ENCODE results near the gene MARCHF3.

Gene MARCHF3

DNA sequence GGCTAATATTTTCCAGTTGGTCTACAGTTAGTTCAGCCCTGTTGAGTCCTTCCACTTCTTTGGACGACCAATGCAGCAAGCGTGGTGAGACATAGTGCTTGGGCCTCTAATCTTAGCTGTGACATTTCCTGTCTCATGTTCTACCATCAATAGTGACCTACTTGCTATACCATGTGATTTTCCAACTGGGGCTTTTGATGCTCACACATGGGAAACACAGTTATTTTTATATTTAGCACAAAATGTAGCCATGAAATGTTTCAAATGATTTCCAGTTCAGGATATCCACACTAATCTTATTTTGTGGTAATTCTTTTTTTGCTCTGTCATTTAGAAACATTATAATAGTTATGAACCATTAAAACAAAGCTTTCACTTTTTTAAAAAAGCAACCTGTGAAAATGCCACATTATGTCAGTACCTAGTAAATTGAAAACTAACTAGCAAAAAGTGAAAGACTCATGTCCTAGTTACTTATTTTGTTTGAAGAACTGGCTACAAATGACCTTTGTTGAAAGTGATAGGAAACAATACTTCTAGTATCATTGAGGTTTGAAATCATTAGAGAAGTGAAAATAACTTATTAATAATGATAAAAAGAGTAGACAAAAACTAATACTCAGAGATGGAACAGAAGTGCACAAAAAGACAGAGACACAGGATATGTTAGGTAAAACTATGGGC is 18.3 kb downstream of the MARCHF3 start:
- no peak overlapping the region for H2BK5ac ChIP-seq (ENCODE audit: low read depth, low read length, poor library complexity)
- WGBS (ENCODE audit: extremely low coverage, insufficient coverage, insufficient read length) = no CpG with 5 or more reads among the region's 2 CpGs
- no peaks in the 10 kb centered on the region for H3K79me2 ChIP-seq (ENCODE audit: control insufficient read depth, insufficient read depth, low read length, poor library complexity)

DNA sequence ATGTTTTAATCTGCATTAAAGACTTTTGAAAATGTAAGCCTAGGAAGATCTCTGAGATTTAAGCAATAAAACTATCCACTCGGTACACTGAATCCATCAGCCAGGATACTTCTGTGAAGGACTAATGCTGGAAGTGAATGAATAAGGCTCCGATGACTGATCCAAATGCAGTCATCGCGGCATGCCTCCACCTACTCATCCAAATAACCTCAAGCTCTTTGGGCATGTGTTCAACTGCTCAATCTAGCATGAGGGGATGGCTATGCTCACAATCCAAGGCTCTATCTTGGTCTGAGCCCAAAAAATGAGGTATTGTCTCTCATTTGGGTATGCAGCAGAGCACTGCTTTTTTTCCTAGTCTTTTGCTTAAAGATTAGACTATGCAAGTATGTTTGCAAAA is 19.2 kb downstream of the MARCHF3 start:
- Histone ChIP-seq H3K4me2 (ENCODE audit: low read length) (no peak overlapping the region), H2AFZ (ENCODE audit: insufficient read depth, low read length, poor library complexity) (no peak overlapping the region), H2BK5ac (ENCODE audit: low read depth, low read length, poor library complexity) (no peak overlapping the region), H3K79me2 (ENCODE audit: control insufficient read depth, insufficient read depth, low read length, poor library complexity) (no peaks in the 10 kb centered on the region), H4K12ac (ENCODE audit: low read depth, low read length) (no peak overlapping the region), H3K4me3 (ENCODE audit: low read depth, low read length) (no peak overlapping the region), H2BK120ac (ENCODE audit: insufficient read depth, low read length, poor library complexity) (no peak overlapping the region), H3K23ac (ENCODE audit: low read length) (no peak overlapping the region), H3K4me1 (ENCODE audit: control insufficient read depth in 1 of 2, insufficient read depth in 2 of 2, low read length in 2 of 2) (no peaks in the 10 kb centered on the region), H3K27me3 (ENCODE audit: insufficient read depth, low read length) (no peaks in the 10 kb centered on the region), H3K14ac (ENCODE audit: low read length) (no peak overlapping the region), H3K36me3 (ENCODE audit: control insufficient read depth in 1 of 2, insufficient read depth in 2 of 2, low read length in 2 of 2) (no peaks in the 10 kb centered on the region), H3K9me3 (ENCODE audit: insufficient read depth, low read depth, low read length) (no peaks in the 10 kb centered on the region), H4K8ac (ENCODE audit: low read depth, low read length) (no peak overlapping the region), H2AK5ac (ENCODE audit: low read length) (no peak overlapping the region), H4K91ac (ENCODE audit: low read depth, low read length) (no peak overlapping the region), H3K79me1 (ENCODE audit: low read length) (no peaks in the 10 kb centered on the region), H3K27ac (ENCODE audit: low read depth, low read length) (no peak overlapping the region), H2BK12ac (ENCODE audit: low read length) (no peak overlapping the region), H3K4ac (ENCODE audit: low read depth, low read length) (no peak overlapping the region), H3K18ac (ENCODE audit: low read length) (no peak overlapping the region), H3K9ac (ENCODE audit: low read length) (no peak overlapping the region)
- DNase-seq = no peak
- WGBS (ENCODE audit: extremely low coverage, insufficient coverage, insufficient read length) = no CpG with 5 or more reads among the region's 4 CpGs

More for the DNA sequence above, 18.3 kb downstream of the MARCHF3 start:
- no peak for DNase-seq
- Histone ChIP-seq H3K27ac (ENCODE audit: low read depth, low read length) (no peak overlapping the region), H4K8ac (ENCODE audit: low read depth, low read length) (no peak overlapping the region), H4K91ac (ENCODE audit: low read depth, low read length) (no peak overlapping the region), H3K23ac (ENCODE audit: low read length) (no peak overlapping the region), H3K4me2 (ENCODE audit: low read length) (no peak overlapping the region), H3K18ac (ENCODE audit: low read length) (no peak overlapping the region), H3K14ac (ENCODE audit: low read length) (no peak overlapping the region), H3K27me3 (ENCODE audit: insufficient read depth, low read length) (no peaks in the 10 kb centered on the region), H3K9me3 (ENCODE audit: insufficient read depth, low read depth, low read length) (no peaks in the 10 kb centered on the region), H3K4me3 (ENCODE audit: low read depth, low read length) (no peak overlapping the region), H2BK12ac (ENCODE audit: low read length) (no peak overlapping the region), H4K12ac (ENCODE audit: low read depth, low read length) (no peak overlapping the region), H3K4me1 (ENCODE audit: control insufficient read depth in 1 of 2, insufficient read depth in 2 of 2, low read length in 2 of 2) (no peaks in the 10 kb centered on the region), H3K36me3 (ENCODE audit: control insufficient read depth in 1 of 2, insufficient read depth in 2 of 2, low read length in 2 of 2) (no peaks in the 10 kb centered on the region), H3K4ac (ENCODE audit: low read depth, low read length) (no peak overlapping the region), H3K79me1 (ENCODE audit: low read length) (no peaks in the 10 kb centered on the region), H2AK5ac (ENCODE audit: low read length) (no peak overlapping the region), H2BK120ac (ENCODE audit: insufficient read depth, low read length, poor library complexity) (no peak overlapping the region), H2AFZ (ENCODE audit: insufficient read depth, low read length, poor library complexity) (no peak overlapping the region), H3K9ac (ENCODE audit: low read length) (no peak overlapping the region)

DNA sequence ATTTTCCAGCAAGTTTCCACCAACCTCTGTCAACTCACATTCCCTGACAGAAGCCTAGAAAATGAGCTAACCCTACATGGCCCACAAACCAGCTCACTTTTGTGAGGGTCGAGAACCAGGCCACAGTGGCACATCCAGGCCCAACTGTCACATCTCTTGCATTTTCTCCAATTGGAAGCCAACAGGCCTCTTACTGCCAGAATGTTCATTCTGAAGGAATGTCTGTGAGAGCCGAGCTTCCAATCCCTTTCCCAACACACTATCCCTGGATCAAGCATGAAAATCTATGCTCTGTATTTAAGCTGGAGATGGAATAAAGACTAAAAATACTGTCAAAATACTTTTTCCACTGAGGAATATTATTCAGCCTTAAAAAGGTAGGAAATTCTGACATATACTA is 20.0 kb downstream of the MARCHF3 start:
- H2AK5ac ChIP-seq (ENCODE audit: low read length) = no peak overlapping the region
- H3K4ac ChIP-seq (ENCODE audit: low read depth, low read length) = no peak overlapping the region
- H3K79me2 ChIP-seq (ENCODE audit: control insufficient read depth, insufficient read depth, low read length, poor library complexity) = no peaks in the 10 kb centered on the region
- no peak overlapping the region for H2BK5ac ChIP-seq (ENCODE audit: low read depth, low read length, poor library complexity)
- H3K9me3 ChIP-seq (ENCODE audit: insufficient read depth, low read depth, low read length) = no peaks in the 10 kb centered on the region
- WGBS (ENCODE audit: extremely low coverage, insufficient coverage, insufficient read length) = no CpG with 5 or more reads among the region's 2 CpGs
- H4K91ac ChIP-seq (ENCODE audit: low read depth, low read length) = no peak overlapping the region
- no peaks in the 10 kb centered on the region for H3K27me3 ChIP-seq (ENCODE audit: insufficient read depth, low read length)
- no peaks in the 10 kb centered on the region for H3K4me1 ChIP-seq (ENCODE audit: control insufficient read depth in 1 of 2, insufficient read depth in 2 of 2, low read length in 2 of 2)
- H3K23ac ChIP-seq (ENCODE audit: low read length) = no peak overlapping the region
- H2BK120ac ChIP-seq (ENCODE audit: insufficient read depth, low read length, poor library complexity) = no peak overlapping the region
- H3K4me3 ChIP-seq (ENCODE audit: low read depth, low read length) = no peak overlapping the region
- H3K27ac ChIP-seq (ENCODE audit: low read depth, low read length) = no peak overlapping the region
- H2BK12ac ChIP-seq (ENCODE audit: low read length) = no peak overlapping the region
- DNase-seq = no peak
- no peak overlapping the region for H3K9ac ChIP-seq (ENCODE audit: low read length)
- no peaks in the 10 kb centered on the region for H3K36me3 ChIP-seq (ENCODE audit: control insufficient read depth in 1 of 2, insufficient read depth in 2 of 2, low read length in 2 of 2)
- no peak overlapping the region for H2AFZ ChIP-seq (ENCODE audit: insufficient read depth, low read length, poor library complexity)
- H3K14ac ChIP-seq (ENCODE audit: low read length) = no peak overlapping the region
- H3K18ac ChIP-seq (ENCODE audit: low read length) = no peak overlapping the region
- no peaks in the 10 kb centered on the region for H3K79me1 ChIP-seq (ENCODE audit: low read length)
- H3K4me2 ChIP-seq (ENCODE audit: low read length) = no peak overlapping the region
- H4K12ac ChIP-seq (ENCODE audit: low read depth, low read length) = no peak overlapping the region
- H4K8ac ChIP-seq (ENCODE audit: low read depth, low read length) = no peak overlapping the region

DNA sequence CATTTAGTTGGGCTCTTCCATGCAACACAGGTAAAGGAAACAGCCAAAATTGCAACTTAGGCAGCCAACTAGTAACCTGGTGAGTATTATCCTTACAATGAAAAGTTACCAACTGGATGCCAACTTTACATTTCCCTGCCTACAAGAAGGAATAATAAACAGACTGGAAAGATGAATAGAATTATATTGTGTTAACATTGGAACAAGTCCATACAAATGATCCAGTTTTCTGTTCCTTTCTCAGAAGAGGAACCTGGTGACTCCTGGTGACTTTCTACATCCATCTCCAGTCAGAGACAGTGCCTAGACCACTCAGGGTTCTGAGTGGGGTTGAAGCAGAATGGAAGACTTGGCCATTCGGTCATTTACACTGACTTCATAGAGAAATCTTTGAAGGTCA is 20.6 kb downstream of the MARCHF3 start:
- Histone ChIP-seq H2AFZ (ENCODE audit: insufficient read depth, low read length, poor library complexity) (no peak overlapping the region), H3K23ac (ENCODE audit: low read length) (no peak overlapping the region), H3K4me3 (ENCODE audit: low read depth, low read length) (no peak overlapping the region), H3K14ac (ENCODE audit: low read length) (no peak overlapping the region), H4K91ac (ENCODE audit: low read depth, low read length) (no peak overlapping the region), H2BK12ac (ENCODE audit: low read length) (no peak overlapping the region), H3K9me3 (ENCODE audit: insufficient read depth, low read depth, low read length) (no peaks in the 10 kb centered on the region), H3K79me1 (ENCODE audit: low read length) (no peaks in the 10 kb centered on the region), H4K12ac (ENCODE audit: low read depth, low read length) (no peak overlapping the region), H3K4me2 (ENCODE audit: low read length) (no peak overlapping the region), H3K9ac (ENCODE audit: low read length) (no peak overlapping the region), H3K79me2 (ENCODE audit: control insufficient read depth, insufficient read depth, low read length, poor library complexity) (no peaks in the 10 kb centered on the region), H2BK120ac (ENCODE audit: insufficient read depth, low read length, poor library complexity) (no peak overlapping the region), H4K8ac (ENCODE audit: low read depth, low read length) (no peak overlapping the region), H3K27ac (ENCODE audit: low read depth, low read length) (no peak overlapping the region), H2BK5ac (ENCODE audit: low read depth, low read length, poor library complexity) (no peak overlapping the region), H2AK5ac (ENCODE audit: low read length) (no peak overlapping the region), H3K18ac (ENCODE audit: low read length) (no peak overlapping the region), H3K4me1 (ENCODE audit: control insufficient read depth in 1 of 2, insufficient read depth in 2 of 2, low read length in 2 of 2) (no peaks in the 10 kb centered on the region), H3K4ac (ENCODE audit: low read depth, low read length) (no peak overlapping the region), H3K36me3 (ENCODE audit: control insufficient read depth in 1 of 2, insufficient read depth in 2 of 2, low read length in 2 of 2) (no peaks in the 10 kb centered on the region), H3K27me3 (ENCODE audit: insufficient read depth, low read length) (no peaks in the 10 kb centered on the region)
- no peak for DNase-seq
- WGBS (ENCODE audit: extremely low coverage, insufficient coverage, insufficient read length) = no CpG with 5 or more reads among the region's 1 CpG
